Measurements from ENCODE around the gene EGLN1. TPM values are rescaled to one million over a fixed set of nuclear protein-coding genes. Genes with fewer than 3 reads are reported as not detected.

EGLN1 gene
- total RNA-seq (2022; extraction: Qiagen RNA extraction; ENCODE audit: low read depth), result 41.0 to 83.3 TPM (median 54.9 TPM) in 5 replicates

GRCh38 chr1:231421971-231422797 lies at the start of gene EGLN1:
Gene EGLN1 (minus strand): TSS chr1:231422287. CDS start chr1:231421888, 399 bp downstream.

GRCh38 chr1:231338270-231339128 lies 83.6 kb downstream of the EGLN1 start, which contains the start of gene SPRTN:
Gene SPRTN (plus strand): TSS chr1:231338293. CDS start chr1:231338384, 91 bp downstream.

GRCh38 chr1:231337472-231338269 lies 84.4 kb downstream of the EGLN1 start, which contains the start of gene EXOC8:
Gene EXOC8 (minus strand): TSS chr1:231337852. CDS start chr1:231337745, 107 bp downstream.

Other genes with a start within 250 kb of the EGLN1 start
- gene GNPAT, start 181.1 kb downstream of the EGLN1 start, total RNA-seq (2022; extraction: Qiagen RNA extraction; ENCODE audit: low read depth), result 32.2 to 44.7 TPM (median 37.8 TPM) in 5 replicates
- 5.4 to 9.1 TPM (median 8.9 TPM) in 5 replicates for gene EXOC8, start 84.4 kb downstream of the EGLN1 start, total RNA-seq (2022; extraction: Qiagen RNA extraction; ENCODE audit: low read depth)
- gene SPRTN, start 84.0 kb downstream of the EGLN1 start, total RNA-seq (2022; extraction: Qiagen RNA extraction; ENCODE audit: low read depth), result 9.5 to 15.5 TPM (median 14.5 TPM) in 5 replicates
- 27.3 to 41.9 TPM (median 36.9 TPM) in 5 replicates for gene TSNAX, start 106.4 kb upstream of the EGLN1 start, total RNA-seq (2022; extraction: Qiagen RNA extraction; ENCODE audit: low read depth)
- 0.08 to 0.36 TPM (median 0.17 TPM) in 5 replicates for gene DISC1, start 204.5 kb upstream of the EGLN1 start, total RNA-seq (2022; extraction: Qiagen RNA extraction; ENCODE audit: low read depth)